OCI-LY3 (cell line): Measurements from ENCODE around the gene PYCR2.

Source experiments
- EZH2phosphoT487 ChIP-seq: fragments of 200-600 bp; shearing (Covaris generic); IDR thresholded peaks from 2 replicates; pipeline ENCODE4 v1.6.1; 2018; ENCODE audit warnings: antibody characterized with exemption, mixed run types, low read depth
- TF ChIP-seq, protein P1 (sequence below): fragments of 200-600, 300-600 bp; sonication (generic); IDR thresholded peaks from 2 replicates; pipeline ENCODE4 v1.5.1; 2014; ENCODE audit warnings: antibody characterized with exemption, low read length, low read depth

DNA sequence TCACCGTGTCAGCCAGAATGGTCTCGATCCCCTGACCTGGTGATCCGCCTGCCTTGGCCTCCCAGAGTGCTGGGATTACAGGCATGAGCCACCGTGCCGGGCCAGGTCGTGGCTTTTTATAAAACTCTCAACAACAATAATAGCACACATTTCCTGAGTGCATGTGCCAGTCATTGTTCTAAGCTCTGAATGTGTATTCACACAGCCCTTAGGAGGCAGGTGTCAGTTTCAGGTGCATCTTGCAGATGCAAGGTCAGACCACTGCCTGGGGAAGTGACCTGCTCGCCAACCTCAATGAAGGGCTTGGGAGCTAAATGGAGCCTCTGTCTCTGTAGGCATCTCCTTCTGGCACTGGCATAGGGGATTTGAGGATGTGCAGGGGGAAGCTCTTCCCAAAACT is 18.5 kb upstream of the PYCR2 start:
- TF ChIP-seq, protein P1, sequence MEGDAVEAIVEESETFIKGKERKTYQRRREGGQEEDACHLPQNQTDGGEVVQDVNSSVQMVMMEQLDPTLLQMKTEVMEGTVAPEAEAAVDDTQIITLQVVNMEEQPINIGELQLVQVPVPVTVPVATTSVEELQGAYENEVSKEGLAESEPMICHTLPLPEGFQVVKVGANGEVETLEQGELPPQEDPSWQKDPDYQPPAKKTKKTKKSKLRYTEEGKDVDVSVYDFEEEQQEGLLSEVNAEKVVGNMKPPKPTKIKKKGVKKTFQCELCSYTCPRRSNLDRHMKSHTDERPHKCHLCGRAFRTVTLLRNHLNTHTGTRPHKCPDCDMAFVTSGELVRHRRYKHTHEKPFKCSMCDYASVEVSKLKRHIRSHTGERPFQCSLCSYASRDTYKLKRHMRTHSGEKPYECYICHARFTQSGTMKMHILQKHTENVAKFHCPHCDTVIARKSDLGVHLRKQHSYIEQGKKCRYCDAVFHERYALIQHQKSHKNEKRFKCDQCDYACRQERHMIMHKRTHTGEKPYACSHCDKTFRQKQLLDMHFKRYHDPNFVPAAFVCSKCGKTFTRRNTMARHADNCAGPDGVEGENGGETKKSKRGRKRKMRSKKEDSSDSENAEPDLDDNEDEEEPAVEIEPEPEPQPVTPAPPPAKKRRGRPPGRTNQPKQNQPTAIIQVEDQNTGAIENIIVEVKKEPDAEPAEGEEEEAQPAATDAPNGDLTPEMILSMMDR: no peak
- TF ChIP-seq EZH2phosphoT487: no peak
